Measurements from ENCODE around the gene MTMR3.

The MTMR3 gene

GRCh38 chr22:30004694-30005093, 121.7 kb downstream of the MTMR3 start:
- DNase-seq: no peak

GRCh38 chr22:30005213-30005857, 122.4 kb downstream of the MTMR3 start:
- DNase-seq: peak; percentile 76

- DNase-seq: no peak
Observed at GRCh38 chr22:30007361-30007760, 124.4 kb downstream of the MTMR3 start.

- DNase-seq: no peak
Observed at GRCh38 chr22:30008401-30008800, 125.4 kb downstream of the MTMR3 start.

- DNase-seq: no peak
Observed at GRCh38 chr22:30009478-30009877, 126.5 kb downstream of the MTMR3 start.

- DNase-seq: no peak
Observed at GRCh38 chr22:30010789-30011405, 127.9 kb downstream of the MTMR3 start.

GRCh38 chr22:30013201-30013600, 130.2 kb downstream of the MTMR3 start:
- no peak for DNase-seq

GRCh38 chr22:30014244-30014643, 131.3 kb downstream of the MTMR3 start:
- no peak for DNase-seq

- DNase-seq: no peak
Observed at GRCh38 chr22:30015229-30015797, 132.3 kb downstream of the MTMR3 start.

GRCh38 chr22:30015846-30016245, 132.9 kb downstream of the MTMR3 start:
- peak; percentile 33 for DNase-seq

GRCh38 chr22:30016596-30016995, 133.6 kb downstream of the MTMR3 start:
- no peak for DNase-seq

- DNase-seq: no peak
Observed at GRCh38 chr22:30017375-30018223, 134.6 kb downstream of the MTMR3 start.

GRCh38 chr22:30020511-30020910, 137.5 kb downstream of the MTMR3 start:
- DNase-seq: no peak

- DNase-seq: no peak
Observed at GRCh38 chr22:30021338-30021737, 138.4 kb downstream of the MTMR3 start.

- DNase-seq: no peak
Observed at GRCh38 chr22:30021881-30022619, 139.1 kb downstream of the MTMR3 start.

GRCh38 chr22:30023099-30023660, 140.2 kb downstream of the MTMR3 start:
- DNase-seq: no peak

- DNase-seq: no peak
Observed at GRCh38 chr22:30024231-30024630, 141.3 kb downstream of the MTMR3 start.

- DNase-seq: no peak
Observed at GRCh38 chr22:30025221-30025620, 142.2 kb downstream of the MTMR3 start.

GRCh38 chr22:30026756-30027155, 143.8 kb downstream of the MTMR3 start:
- DNase-seq: no peak

GRCh38 chr22:30027169-30027568, 144.2 kb downstream of the MTMR3 start:
- DNase-seq: no peak

GRCh38 chr22:30027791-30028190, 144.8 kb downstream of the MTMR3 start:
- DNase-seq: no peak

GRCh38 chr22:30028731-30029130, 145.8 kb downstream of the MTMR3 start:
- no peak for DNase-seq
